ENCODE data around the gene CSKMT. TPM values are rescaled to one million over a fixed set of nuclear protein-coding genes. Genes with fewer than 3 reads are reported as not detected.
"Not testable (repeated sequence)": the region's sequence is repeated elsewhere in the genome, so short reads cannot be mapped to it uniquely, and the experiment has no call there.

Gene CSKMT
- total RNA-seq, 4 donors from 2014 or later: 1.1 to 10.5 (median 7.0) TPM

DNA sequence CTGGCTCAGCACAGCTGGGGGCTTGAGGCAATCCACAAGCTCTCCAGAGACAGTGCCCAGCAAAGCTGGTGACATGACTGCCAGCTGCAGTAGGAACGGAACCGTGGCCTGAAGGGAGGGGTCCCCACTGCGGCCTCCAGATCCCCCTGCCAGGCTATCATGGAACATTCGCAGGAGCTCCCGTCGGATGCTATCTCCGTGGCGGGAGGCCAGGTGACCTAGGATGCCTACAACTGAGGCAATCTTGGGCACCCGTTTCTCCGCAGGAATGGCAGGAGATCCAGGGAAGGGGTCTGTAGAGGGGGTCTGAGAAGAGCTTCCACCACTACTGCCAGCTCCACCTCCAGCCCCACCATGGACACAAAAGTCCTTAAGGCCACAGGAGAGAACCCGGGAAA lies 16.1 kb upstream of the CSKMT start:
- no peaks in the 10 kb centered on the region for H3K9me3 ChIP-seq
- H3K4me3 ChIP-seq: no peak overlapping the region
- intact Hi-C loops (cut with DNase I): no loop called here
- peaks cover 28 to 51% (median 32%) of the 10 kb centered on the region in 3 donors for H3K4me1 ChIP-seq
- WGBS, 2 donors: 88 to 97% methylated on average over 7 to 10 of the region's 11 CpGs
- H3K27ac ChIP-seq: no peak overlapping the region
- TF ChIP-seq POLR2A (IDR thresholded peaks at IDR 0.05) (no peak), CTCF (IDR thresholded peaks at IDR 0.05) (no peak)
- peaks cover 0 to 45% (median 25%) of the 10 kb centered on the region in 3 donors for H3K36me3 ChIP-seq
- no peaks in the 10 kb centered on the region for H3K27me3 ChIP-seq
- DNase-seq: no peak

DNA sequence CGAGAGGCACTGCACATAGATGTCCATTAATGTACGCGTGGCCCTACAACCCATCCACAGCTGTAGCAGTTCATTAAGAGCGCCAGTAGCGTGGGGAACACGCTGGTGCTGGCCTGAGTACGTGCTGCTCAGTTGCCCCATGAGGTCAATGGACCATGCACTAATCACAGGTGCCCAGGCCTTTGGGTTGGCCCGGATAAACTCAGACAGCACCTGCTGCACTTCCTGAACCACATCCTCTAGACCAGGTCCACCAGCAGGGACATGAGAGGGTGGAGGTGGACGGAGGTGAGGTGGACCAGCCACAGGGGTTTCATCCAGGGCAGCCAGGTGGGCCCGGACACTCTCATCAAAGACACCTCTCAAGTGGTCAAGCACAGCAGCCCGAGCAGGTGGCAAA lies 15.6 kb upstream of the CSKMT start:
- WGBS, 2 donors: 85 to 92% methylated on average over 4 to 11 of the region's 11 CpGs
- Histone ChIP-seq H3K9me3 (no peaks in the 10 kb centered on the region), H3K36me3 (peaks cover 0 to 40% (median 20%) of the 10 kb centered on the region in 3 donors), H3K4me3 (no peak overlapping the region), H3K27me3 (no peaks in the 10 kb centered on the region), H3K27ac (no peak overlapping the region), H3K4me1 (peaks cover 28 to 46% (median 31%) of the 10 kb centered on the region in 3 donors)
- intact Hi-C loops (cut with DNase I): no loop called here
- DNase-seq: no peak
- TF ChIP-seq CTCF (IDR thresholded peaks at IDR 0.05) (no peak), POLR2A (IDR thresholded peaks at IDR 0.05) (no peak)

DNA sequence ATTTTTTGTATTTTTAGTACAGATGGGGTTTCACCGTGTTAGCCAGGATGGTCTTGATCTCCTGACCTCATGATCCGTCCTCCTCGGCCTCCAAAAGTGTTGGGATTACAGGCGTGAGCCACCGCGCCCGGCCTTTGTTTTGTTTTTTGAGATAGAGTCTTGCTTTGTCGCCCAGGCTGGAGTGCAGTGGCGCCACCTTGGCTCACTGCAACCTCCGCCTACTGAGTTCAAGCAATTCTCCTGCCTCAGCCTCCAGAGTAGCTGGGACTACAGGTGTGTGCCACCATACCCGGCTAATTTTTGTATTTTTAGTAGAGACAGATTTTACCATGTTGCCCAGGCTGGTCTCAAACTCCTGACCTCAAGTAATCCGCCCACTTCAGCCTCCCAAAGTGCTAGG lies 14.8 kb upstream of the CSKMT start:
- H3K9me3 ChIP-seq; H3K27me3 ChIP-seq; H3K27ac ChIP-seq; H3K4me3 ChIP-seq; DNase-seq; intact Hi-C loops (cut with DNase I): not testable (repeated sequence)
- Histone ChIP-seq H3K4me1 (peaks cover 22 to 38% (median 23%) of the 10 kb centered on the region in 3 donors), H3K36me3 (peaks cover 0 to 33% (median 20%) of the 10 kb centered on the region in 3 donors)
- WGBS, 2 donors: 95% methylated on average over 9 to 12 of the region's 12 CpGs

DNA sequence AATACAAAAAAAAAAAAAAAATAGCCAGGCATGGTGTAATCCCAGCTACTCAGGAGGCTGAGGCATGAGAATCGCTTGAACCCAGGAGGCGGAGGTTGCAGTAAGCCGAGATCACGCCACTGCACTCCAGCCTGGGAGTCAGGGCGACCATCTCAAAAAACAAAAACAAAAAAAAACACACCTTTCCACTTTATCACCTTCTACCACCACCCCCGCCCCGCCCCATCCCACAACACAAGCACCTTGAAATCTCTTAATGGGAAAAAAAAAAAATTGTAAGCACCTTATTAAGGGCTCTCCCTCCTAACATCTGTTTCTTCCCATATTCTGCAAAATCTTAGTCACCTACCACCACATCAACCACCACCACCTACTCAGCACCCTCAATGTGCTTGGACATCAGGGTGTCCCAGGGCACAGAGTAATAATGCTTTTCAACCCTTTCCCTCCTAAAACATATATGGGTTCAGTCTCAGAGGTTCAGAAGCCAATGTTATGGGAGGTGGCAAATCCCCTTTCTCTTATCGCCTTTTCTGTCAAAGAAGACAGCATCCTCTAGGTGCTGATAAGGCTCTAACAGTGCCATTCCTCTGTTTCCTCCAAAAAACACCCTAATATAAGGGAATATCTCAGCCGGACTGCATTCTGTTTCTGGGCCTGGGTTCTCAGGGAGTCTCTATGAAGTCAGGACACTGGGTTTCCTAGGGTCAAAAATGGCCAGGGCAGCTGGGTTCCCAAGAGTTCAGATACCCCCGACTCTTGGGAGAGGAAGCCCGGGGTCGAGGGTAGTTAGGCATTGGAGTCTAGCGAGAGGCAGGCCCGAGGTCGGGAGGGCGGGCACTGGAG lies 12.7 kb upstream of the CSKMT start:
- Histone ChIP-seq H3K9me3 (no peaks in the 10 kb centered on the region), H3K27me3 (no peaks in the 10 kb centered on the region), H3K36me3 (peaks cover 0 to 31% (median 20%) of the 10 kb centered on the region in 3 donors), H3K27ac (peak overlapping the region; percentile 91 to 98 (median 94)), H3K4me1 (peaks cover 11 to 24% (median 13%) of the 10 kb centered on the region in 3 donors), H3K4me3 (peak overlapping the region; percentile 65 to 94 (median 87))
- intact Hi-C loops (cut with DNase I): no loop called here
- no peak for DNase-seq
- WGBS, 2 donors: 23 to 62% methylated on average over 8 to 12 of the region's 16 CpGs
- TF ChIP-seq POLR2A (IDR thresholded peaks at IDR 0.05): no peak
- TF ChIP-seq CTCF (IDR thresholded peaks at IDR 0.05): no peak

- Histone ChIP-seq H3K9me3 (no peaks in the 10 kb centered on the region), H3K36me3 (peaks cover 0 to 12% (median 6%) of the 10 kb centered on the region in 3 donors), H3K4me3 (no peak overlapping the region), H3K27ac (no peak overlapping the region), H3K4me1 (peaks cover 10 to 21% (median 13%) of the 10 kb centered on the region in 3 donors), H3K27me3 (no peaks in the 10 kb centered on the region)
- no peak for TF ChIP-seq CTCF (IDR thresholded peaks at IDR 0.05)
- intact Hi-C loops (cut with DNase I): no loop called here
- DNase-seq: no peak
- 78 to 85% methylated on average over 11 of the region's 11 CpGs for WGBS, 2 donors
Observed at GRCh38 chr11:62654297-62654696, 10.8 kb upstream of the CSKMT start.

All from esophagus squamous epithelium (tissue), 5 donors.